Adrenal gland (tissue), 12 donors: ENCODE measurements around the gene DEFB127. TPM values are rescaled to one million over a fixed set of nuclear protein-coding genes. Genes with fewer than 3 reads are reported as not detected.
"Not testable (repeated sequence)": the region's sequence is repeated elsewhere in the genome, so short reads cannot be mapped to it uniquely, and the experiment has no call there.

Experiments used
- DNase-seq, 7 donors: peaks; one replicate each; pipeline ENCODE4 v3.0.0-alpha.2; 2019 to 2020
- H3K27ac ChIP-seq, 5 donors: fragments of 200-600 bp; sonication (generic) in 4 of 5; 1 replicate in 3 of 5; 2 replicates in 2 of 5; pipeline versions ENCODE4 v1.5.1 to v1.8.0; 2016 to 2020; ENCODE audit warnings: mild to moderate bottlenecking in 1 of 5
- H3K27me3 ChIP-seq: fragments of 200-600 bp; 2 replicates; pipeline ENCODE4 v1.8.0; 2021
- H3K36me3 ChIP-seq, 2 donors: fragments of 200-600 bp; replicated peaks in 1 of 2; 1 replicate in 1 of 2; 2 replicates in 1 of 2; pipeline versions ENCODE4 v1.5.1 to v1.8.0; 2018 to 2022
- H3K4me1 ChIP-seq, 2 donors: fragments of 200-600 bp; replicated peaks in 1 of 2; 1 replicate in 1 of 2; 2 replicates in 1 of 2; pipeline versions ENCODE4 v1.5.1 to v1.8.0; 2018 to 2021
- H3K4me3 ChIP-seq, 4 donors: fragments of 200-600 bp; sonication (generic) in 3 of 4; one replicate each; pipeline ENCODE4 v1.5.1; 2016 to 2018
- H3K9me3 ChIP-seq, 3 donors: fragments of 200-600 bp; sonication (generic) in 1 of 3; replicated peaks in 1 of 3; 1 replicate in 2 of 3; 2 replicates in 1 of 3; pipeline versions ENCODE4 v1.5.1 to v1.8.0; 2016 to 2021
- CTCF ChIP-seq, 6 experiments: fragments of 450-650 bp in 4 of 6; fragments of 200-600 bp in 2 of 6; sonication (generic) in 1 of 6; IDR thresholded peaks; 1 replicate in 5 of 6; 2 replicates in 1 of 6; pipeline versions ENCODE4 v1.5.1 to v1.8.0; 2016 to 2021; ENCODE audit warnings: antibody characterized with exemption in 6 of 6, mild to moderate bottlenecking in 2 of 6, moderate library complexity in 1 of 6
- POLR2A ChIP-seq, 2 donors: fragments of 450-650 bp; IDR thresholded peaks; one replicate each; pipeline ENCODE4 v1.6.1; 2017; ENCODE audit warnings: antibody characterized with exemption in 2 of 2, mild to moderate bottlenecking in 2 of 2, moderate library complexity in 1 of 2
- WGBS, 4 donors: extraction: QIAGEN DNeasy Blood & Tissue Kit in 2 of 4; methylation state at CpG; one replicate each; pipeline versions ENCODE4 v1.1.5 to v1.1.7; 2013 to 2017; 5-methylcytosine and 5-hydroxymethylcytosine counted together
- intact Hi-C, 2 donors: fragments of 100-400 bp; cut with DNase I; formaldehyde crosslinking; loops; one replicate each; pipeline versions ENCODE4 v1.14.1 to v1.15.0; 2022 to 2023
- polyA plus RNA-seq, 3 donors: library from polyadenylated mRNA; stranded (reverse); fragments of 200-250 nt in 2 of 3; fragments of 350-450 nt in 1 of 3; fragmentation: Illumina TruSeq in 1 of 3; extraction: RNeasy Lipid Tissue Mini Kit (QIAGEN cat#74804) in 1 of 3; gene quantifications; one replicate each; pipeline ENCODE4 v1.2.3, GENCODE V29; 2013 to 2014
- total RNA-seq, 9 donors: library from RNA; depleted of rRNA in 4 of 9; stranded (reverse); fragments of >200 nt in 4 of 9; fragments of 120-200 nt in 1 of 9; fragmentation: NEBNext Ultra II Directional in 1 of 9; extraction: Animal tissue kit (Norgen Biotek cat#: 25700) in 1 of 9; gene quantifications; one replicate each; pipeline versions ENCODE4 v1.1.0 to v1.2.4, GENCODE V29; 2013 to 2023
- donor health status: healthy with polysubstance abuse.
- donor health status: Bipolar disorder and iron deficiency.
- donor health status: DM: yes; HTN: yes; CAD: no.
- donor health status: DM: no; HTN: no; CAD: no.
- donor health status: DM: no; HTN: no; CAD: no.
- donor health status: DM: yes; HTN: yes; CAD: no.

Gene DEFB127
- total and polyA plus RNA-seq, 12 donors, result not detected

DNA sequence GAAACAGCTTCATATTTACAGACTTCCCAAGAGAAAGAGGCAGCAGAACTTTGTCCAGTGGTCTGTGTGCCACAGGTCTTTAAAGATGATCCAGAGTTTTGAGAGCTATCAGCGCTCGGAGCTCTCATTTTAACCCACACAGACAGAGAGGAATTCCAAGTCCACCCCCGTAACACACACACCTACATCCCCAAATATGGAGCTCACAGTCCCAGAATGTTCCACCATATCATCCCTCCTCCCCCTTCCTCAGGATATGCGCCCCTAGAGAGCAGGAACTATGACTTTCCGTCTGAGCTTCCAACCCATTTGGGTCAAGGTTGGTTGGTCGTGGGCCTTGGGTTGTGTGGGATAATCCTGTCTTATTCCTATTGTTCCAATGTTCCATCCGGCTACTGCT, 32.4 kb downstream of the DEFB127 start, which contains the start of gene DEFB128:
DEFB128 (minus strand) TSS at position 101 of the 400 bp plus-strand sequence; CDS start at position 13, 88 bp downstream.
- WGBS, 4 donors, result 45 to 57% (median 48%) methylated on average over 7 of the region's 7 CpGs
- Histone ChIP-seq H3K36me3 (no peaks in the 10 kb centered on the region), H3K4me3 (no peak within 1 kb of the TSS), H3K4me1 (no peaks in the 10 kb centered on the region), H3K27me3 (no peaks in the 10 kb centered on the region), H3K27ac (no peak within 1 kb of the TSS), H3K9me3 (no peaks in the 10 kb centered on the region)
- intact Hi-C loops, result no loop called here
- DNase-seq, result no peak
- TF ChIP-seq CTCF (IDR thresholded peaks at IDR 0.05), result no peak

DNA sequence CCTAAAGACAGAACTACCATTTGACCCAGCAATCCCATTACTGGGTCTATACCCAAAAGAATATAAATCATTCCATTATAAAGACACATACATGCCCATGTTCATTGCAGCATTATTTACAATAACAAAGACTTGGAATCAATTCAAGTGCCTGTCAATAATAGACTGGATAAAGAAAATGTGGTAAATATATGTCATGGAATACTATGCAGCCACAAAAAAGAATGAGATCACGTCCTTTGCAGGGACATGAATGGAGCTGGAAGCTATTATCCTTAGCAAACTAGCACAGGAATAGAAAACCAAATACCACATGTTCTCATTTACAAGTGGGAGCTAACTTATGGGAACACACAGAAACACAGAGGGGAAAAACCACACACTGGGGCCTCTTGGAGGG, 41.0 kb downstream of the DEFB127 start:
- Histone ChIP-seq H3K4me1 (no peaks in the 10 kb centered on the region), H3K36me3 (no peaks in the 10 kb centered on the region), H3K27me3 (no peaks in the 10 kb centered on the region), H3K27ac (no peak overlapping the region), H3K9me3 (no peaks in the 10 kb centered on the region), H3K4me3 (no peak overlapping the region)
- DNase-seq, result no peak
- intact Hi-C loops, result no loop called here
- 80 to 96% (median 85%) methylated on average over 1 of the region's 1 CpG for WGBS, 4 donors
- TF ChIP-seq POLR2A (IDR thresholded peaks at IDR 0.05) (no peak), CTCF (IDR thresholded peaks at IDR 0.05) (no peak)

DNA sequence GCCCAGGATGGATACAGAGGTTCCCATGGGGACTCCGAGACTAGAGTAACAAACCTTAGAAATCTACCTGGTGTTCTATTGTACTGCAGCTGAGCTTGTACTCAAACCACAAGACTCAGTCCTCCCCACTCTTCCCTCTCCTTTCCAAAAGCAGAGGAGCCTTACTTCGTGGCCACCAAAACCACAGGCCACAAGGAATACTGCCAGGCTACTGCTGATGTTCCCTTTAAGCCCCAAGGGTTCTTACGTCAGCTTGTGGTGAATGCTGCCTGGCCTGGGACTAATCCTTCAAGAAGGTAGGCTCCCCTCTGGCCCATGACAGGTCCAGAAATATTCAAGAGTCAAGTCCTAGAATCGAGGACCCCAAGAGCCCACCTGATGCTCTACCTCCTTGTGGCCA, 42.7 kb downstream of the DEFB127 start:
- H3K36me3 ChIP-seq, result no peaks in the 10 kb centered on the region
- H3K27ac ChIP-seq, result no peak overlapping the region
- H3K4me3 ChIP-seq, result no peak overlapping the region
- no peak for DNase-seq
- no peaks in the 10 kb centered on the region for H3K9me3 ChIP-seq
- TF ChIP-seq CTCF (IDR thresholded peaks at IDR 0.05) (no peak), POLR2A (IDR thresholded peaks at IDR 0.05) (no peak)
- no peaks in the 10 kb centered on the region for H3K27me3 ChIP-seq
- intact Hi-C loops, result loop anchor here in 1 of 2 donors (10.0 kb wide), 1 partner anchor 135 kb away; no protein-coding TSS in a partner anchor
- WGBS, 4 donors, result 62 to 75% (median 67%) methylated on average over 4 of the region's 4 CpGs
- H3K4me1 ChIP-seq, result no peaks in the 10 kb centered on the region

DNA sequence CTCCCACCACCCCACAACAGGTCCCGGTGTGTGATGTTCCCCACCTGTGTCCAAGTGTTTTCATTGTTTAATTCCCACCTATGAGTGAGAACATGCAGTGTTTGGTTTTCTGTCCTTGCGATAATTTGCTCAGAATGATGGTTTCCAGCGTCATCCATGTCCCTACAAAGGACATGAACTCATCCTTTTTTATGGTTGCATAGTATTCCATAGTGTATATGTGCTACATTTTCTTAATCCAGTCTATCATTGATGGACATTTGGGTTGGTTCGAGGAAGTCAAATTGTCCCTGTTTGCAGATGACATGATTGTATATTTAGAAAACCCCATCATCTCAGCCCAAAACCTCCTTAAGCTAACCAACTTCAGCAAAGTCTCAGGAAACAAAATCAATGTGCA, 46.4 kb downstream of the DEFB127 start:
- WGBS, 4 donors, result 59 to 74% (median 70%) methylated on average over 4 of the region's 4 CpGs
- intact Hi-C loops, result loop anchor here in 1 of 2 donors (10.0 kb wide), 1 partner anchor 131 kb away; no protein-coding TSS in a partner anchor
- H3K27ac ChIP-seq, H3K4me3 ChIP-seq, H3K27me3 ChIP-seq, DNase-seq, H3K4me1 ChIP-seq, H3K36me3 ChIP-seq, H3K9me3 ChIP-seq: not testable (repeated sequence)

Other genes with a start within 250 kb of the DEFB127 start
- gene DEFB125, start 69.8 kb upstream of the DEFB127 start, total RNA-seq, result not detected
- gene DEFB125, start 69.8 kb upstream of the DEFB127 start, polyA plus RNA-seq, result not detected
- gene DEFB126, start 14.9 kb upstream of the DEFB127 start, total RNA-seq, result not detected
- not detected for gene DEFB126, start 14.9 kb upstream of the DEFB127 start, polyA plus RNA-seq
- gene DEFB128, start 32.3 kb downstream of the DEFB127 start, total RNA-seq, result not detected
- not detected for gene DEFB128, start 32.3 kb downstream of the DEFB127 start, polyA plus RNA-seq
- gene DEFB129, start 69.8 kb downstream of the DEFB127 start, total RNA-seq, result not detected
- gene DEFB129, start 69.8 kb downstream of the DEFB127 start, polyA plus RNA-seq, result not detected
- gene DEFB132, start 100.3 kb downstream of the DEFB127 start, total RNA-seq, result not detected
- under 1 TPM in 1 of 3 donors, not detected in 2; 0.03 TPM for gene DEFB132, start 100.3 kb downstream of the DEFB127 start, polyA plus RNA-seq
- 10 to 100 TPM in 1 of 9 donors, 1 to 10 TPM in 8; 2.7 to 20.2 (median 6.0) TPM for gene C20orf96, start 133.3 kb downstream of the DEFB127 start, total RNA-seq
- gene C20orf96, start 133.3 kb downstream of the DEFB127 start, polyA plus RNA-seq, result 10 to 100 TPM in 1 of 3 donors, 1 to 10 TPM in 2; 5.3 to 13.7 (median 7.6) TPM
- gene ZCCHC3, start 140.1 kb downstream of the DEFB127 start, total RNA-seq, result 10 to 100 TPM; 14.5 to 29.3 (median 18.2) TPM
- gene ZCCHC3, start 140.1 kb downstream of the DEFB127 start, polyA plus RNA-seq, result 10 to 100 TPM; 11.1 to 11.5 (median 11.5) TPM
- gene SOX12, start 168.1 kb downstream of the DEFB127 start, total RNA-seq, result 10 to 100 TPM in 6 of 9 donors, 1 to 10 TPM in 3; 4.6 to 38.8 (median 11.5) TPM
- gene SOX12, start 168.1 kb downstream of the DEFB127 start, polyA plus RNA-seq, result 10 to 100 TPM in 1 of 3 donors, 1 to 10 TPM in 2; 2.0 to 12.8 (median 5.4) TPM
- gene NRSN2, start 189.7 kb downstream of the DEFB127 start, total RNA-seq, result 100 to 1,000 TPM in 2 of 9 donors, 10 to 100 TPM in 7; 33.7 to 146 (median 80.6) TPM
- gene NRSN2, start 189.7 kb downstream of the DEFB127 start, polyA plus RNA-seq, result 100 to 1,000 TPM in 2 of 3 donors, 10 to 100 TPM in 1; 70.0 to 263 (median 249) TPM
- 10 to 100 TPM in 4 of 9 donors, 1 to 10 TPM in 5; 2.4 to 39.7 (median 9.4) TPM for gene TRIB3, start 223.3 kb downstream of the DEFB127 start, total RNA-seq
- 10 to 100 TPM in 1 of 3 donors, 1 to 10 TPM in 2; 4.3 to 10.8 (median 5.3) TPM for gene TRIB3, start 223.3 kb downstream of the DEFB127 start, polyA plus RNA-seq